ENCODE results near the gene KCND1.

DNA sequence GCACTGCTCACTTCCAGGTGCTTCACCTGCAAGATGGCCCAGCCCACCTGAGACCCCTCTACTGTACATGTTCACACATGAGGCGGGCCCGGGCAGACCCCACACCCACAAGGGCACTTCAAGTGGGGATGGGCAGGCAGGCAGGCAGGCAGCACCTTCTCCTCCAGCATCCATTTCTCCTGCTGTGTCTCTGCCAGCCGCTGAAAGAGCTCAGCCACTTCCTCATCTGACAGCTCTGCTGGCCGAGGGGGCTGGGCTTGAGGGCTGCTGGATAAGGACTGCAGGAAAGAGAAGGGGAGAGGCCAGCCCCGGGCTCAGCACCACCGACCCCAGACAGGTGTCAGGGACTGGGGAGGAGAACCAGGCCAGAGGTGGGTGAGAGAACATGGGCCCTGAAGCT is 4.4 kb upstream of the KCND1 start:
- TF ChIP-seq POLR2AphosphoS5 (IDR thresholded peaks at IDR 0.05; ENCODE audit: borderline replicate concordance, low read depth, low read length) (no peak), FOXP2 (optimal IDR thresholded peaks at IDR 0.05; ENCODE audit: control extremely low read depth, extremely low read length, insufficient read depth) (no peak)
